BJ (cell line): Measurements from ENCODE around the gene SDK1. TPM values are rescaled to one million over a fixed set of nuclear protein-coding genes. Genes with fewer than 3 reads are reported as not detected.
"Not testable (repeated sequence)": the region's sequence is repeated elsewhere in the genome, so short reads cannot be mapped to it uniquely, and the experiment has no call there.

ENCODE experiments used
- CTCF ChIA-PET: fragments of 350-600 bp; formaldehyde crosslinking; extraction: SDS; loops from one replicate; lab custom pipeline; 2021; ENCODE audit warnings: antibody characterized with exemption, inconsistent platforms; lab: Yijun Ruan, JAX
- POLR2A ChIA-PET: fragments of 300-600 bp; sonication (Branson Sonifier 250); formaldehyde crosslinking; extraction: SDS; loops from one replicate; lab custom pipeline; 2021; ENCODE audit warnings: antibody characterized with exemption; lab: Charles Lee
- DNase-seq: peaks from one replicate; pipeline ENCODE4 v3.0.0-alpha.2; 2011; ENCODE audit warnings: low read depth
- H3K27me3 ChIP-seq: 2 replicates; pipeline ENCODE4 v1.6.0; 2011; ENCODE audit warnings: low read length; ENCODE audit not compliant: control insufficient read depth, insufficient read depth
- H3K36me3 ChIP-seq: 2 replicates; pipeline ENCODE4 v1.5.1; 2011; ENCODE audit warnings: low read length; ENCODE audit not compliant: control insufficient read depth, insufficient read depth
- H3K4me3 ChIP-seq: 2 replicates; pipeline ENCODE4 v1.5.1; 2011; ENCODE audit warnings: low read depth, mild to moderate bottlenecking, control low read depth, low read length
- polyA plus RNA-seq: library from polyadenylated mRNA; depleted of rRNA; stranded (reverse); fragments of >200 nt; gene quantifications from 2 replicates; pipeline ENCODE4 v1.2.3, GENCODE V29; 2011
- TF ChIP-seq, protein P1 (sequence below): IDR thresholded peaks from 2 replicates; pipeline ENCODE4 v1.5.1; 2011; ENCODE audit warnings: low read depth, mild to moderate bottlenecking, control low read depth, inconsistent platforms, low read length, moderate library complexity; ENCODE audit not compliant: insufficient read depth

SDK1 gene
- polyA plus RNA-seq, 1 experiment = 0.01 TPM

DNA sequence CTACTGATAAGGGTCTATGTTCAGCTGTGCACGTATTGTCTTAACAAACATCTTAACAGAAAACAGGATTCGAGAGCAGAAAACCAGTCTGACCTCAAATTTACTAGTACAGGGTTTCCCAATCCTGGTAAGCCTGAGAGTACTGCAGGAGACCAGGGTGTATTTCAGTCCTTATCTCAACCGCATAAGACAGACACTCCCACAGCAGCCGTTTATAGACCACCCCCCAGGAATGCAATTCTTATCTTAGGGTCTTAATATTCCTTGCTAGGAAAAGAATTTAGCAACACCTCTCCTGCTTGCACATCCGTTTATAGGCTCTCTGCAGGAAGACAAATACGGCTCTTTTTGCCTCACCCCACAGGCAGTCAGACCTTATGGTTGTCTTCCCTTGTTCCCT lies 277.3 kb downstream of the SDK1 start:
- Histone ChIP-seq H3K4me3 (no peak overlapping the region), H3K36me3 (no peaks in the 10 kb centered on the region), H3K27me3 (no peaks in the 10 kb centered on the region)
- TF ChIP-seq, protein P1, sequence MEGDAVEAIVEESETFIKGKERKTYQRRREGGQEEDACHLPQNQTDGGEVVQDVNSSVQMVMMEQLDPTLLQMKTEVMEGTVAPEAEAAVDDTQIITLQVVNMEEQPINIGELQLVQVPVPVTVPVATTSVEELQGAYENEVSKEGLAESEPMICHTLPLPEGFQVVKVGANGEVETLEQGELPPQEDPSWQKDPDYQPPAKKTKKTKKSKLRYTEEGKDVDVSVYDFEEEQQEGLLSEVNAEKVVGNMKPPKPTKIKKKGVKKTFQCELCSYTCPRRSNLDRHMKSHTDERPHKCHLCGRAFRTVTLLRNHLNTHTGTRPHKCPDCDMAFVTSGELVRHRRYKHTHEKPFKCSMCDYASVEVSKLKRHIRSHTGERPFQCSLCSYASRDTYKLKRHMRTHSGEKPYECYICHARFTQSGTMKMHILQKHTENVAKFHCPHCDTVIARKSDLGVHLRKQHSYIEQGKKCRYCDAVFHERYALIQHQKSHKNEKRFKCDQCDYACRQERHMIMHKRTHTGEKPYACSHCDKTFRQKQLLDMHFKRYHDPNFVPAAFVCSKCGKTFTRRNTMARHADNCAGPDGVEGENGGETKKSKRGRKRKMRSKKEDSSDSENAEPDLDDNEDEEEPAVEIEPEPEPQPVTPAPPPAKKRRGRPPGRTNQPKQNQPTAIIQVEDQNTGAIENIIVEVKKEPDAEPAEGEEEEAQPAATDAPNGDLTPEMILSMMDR = no peak
- ChIA-PET CTCF (no interaction called here), POLR2A (no interaction called here)
- no peak for DNase-seq

DNA sequence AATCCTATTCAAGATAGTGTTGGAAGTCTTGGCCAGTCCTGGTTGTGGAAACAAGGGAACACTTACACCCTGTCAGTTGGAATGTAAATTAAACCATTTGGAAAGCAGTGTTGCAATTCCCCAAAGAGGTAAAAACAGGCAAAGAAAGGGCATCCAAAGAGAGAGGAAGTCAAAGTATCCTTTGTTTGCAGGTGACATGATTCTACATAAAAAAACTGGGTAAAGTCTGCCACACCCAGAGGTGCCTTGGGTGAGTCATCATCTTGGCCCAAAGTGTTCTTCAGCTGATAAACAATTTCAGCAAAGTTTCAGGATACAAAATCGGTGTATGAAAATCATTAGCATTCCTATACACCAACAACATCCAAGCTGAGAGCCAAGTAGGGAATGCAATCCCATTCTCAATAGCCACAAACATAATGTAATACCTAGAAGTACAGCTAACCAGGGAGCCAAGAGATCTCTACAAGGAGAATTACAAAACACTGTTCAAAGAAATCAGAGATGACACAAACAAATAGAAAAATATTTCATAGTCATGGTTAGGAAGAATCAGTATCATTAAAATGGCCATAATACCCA lies 278.7 kb downstream of the SDK1 start:
- no peaks in the 10 kb centered on the region for H3K27me3 ChIP-seq
- H3K4me3 ChIP-seq = no peak overlapping the region
- no peaks in the 10 kb centered on the region for H3K36me3 ChIP-seq
- DNase-seq = no peak
- CTCF ChIA-PET = no interaction called here
- TF ChIP-seq, protein P1 = no peak
- POLR2A ChIA-PET = no interaction called here

DNA sequence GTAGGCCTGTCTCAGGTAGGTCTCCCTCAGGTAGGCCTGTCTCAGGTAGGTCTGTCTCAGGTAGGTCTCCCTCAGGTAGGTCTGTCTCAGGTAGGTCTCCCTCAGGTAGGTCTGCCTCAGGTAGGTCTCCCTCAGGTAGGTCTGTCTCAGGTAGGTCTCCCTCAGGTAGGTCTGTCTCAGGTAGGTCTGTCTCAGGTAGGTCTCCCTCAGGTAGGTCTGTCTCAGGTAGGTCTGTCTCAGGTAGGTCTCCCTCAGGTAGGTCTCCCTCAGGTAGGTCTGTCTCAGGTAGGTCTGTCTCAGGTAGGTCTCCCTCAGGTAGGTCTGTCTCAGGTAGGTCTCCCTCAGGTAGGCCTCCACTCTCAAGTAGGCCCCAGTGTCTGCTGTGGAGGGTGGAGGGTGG lies 281.1 kb downstream of the SDK1 start:
- H3K27me3 ChIP-seq, DNase-seq, H3K4me3 ChIP-seq, CTCF ChIA-PET, POLR2A ChIA-PET, H3K36me3 ChIP-seq: not testable (repeated sequence)

DNA sequence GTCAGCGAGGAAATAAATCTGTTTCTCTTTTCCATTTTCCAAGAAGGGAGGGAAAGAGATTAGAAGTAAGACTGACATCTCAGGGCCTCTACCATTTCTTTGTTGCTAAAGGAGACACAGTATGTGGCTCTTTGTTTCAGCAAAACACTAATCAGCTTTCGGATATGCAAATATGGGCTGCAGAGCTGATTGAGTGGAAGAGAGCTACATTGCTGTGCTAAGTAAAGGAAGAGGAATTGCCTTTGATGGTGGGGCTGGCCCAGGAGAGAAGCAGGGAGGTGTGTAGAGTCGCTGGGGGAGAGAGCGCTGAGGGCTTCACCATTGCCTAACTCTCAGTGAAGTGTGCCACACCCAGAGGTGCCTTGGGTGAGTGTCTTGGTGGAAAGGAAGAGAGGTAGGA lies 284.8 kb downstream of the SDK1 start:
- TF ChIP-seq, protein P1 = no peak
- CTCF ChIA-PET = no interaction called here
- no peaks in the 10 kb centered on the region for H3K27me3 ChIP-seq
- no peaks in the 10 kb centered on the region for H3K36me3 ChIP-seq
- DNase-seq = no peak
- H3K4me3 ChIP-seq = no peak overlapping the region
- POLR2A ChIA-PET = no interaction called here

DNA sequence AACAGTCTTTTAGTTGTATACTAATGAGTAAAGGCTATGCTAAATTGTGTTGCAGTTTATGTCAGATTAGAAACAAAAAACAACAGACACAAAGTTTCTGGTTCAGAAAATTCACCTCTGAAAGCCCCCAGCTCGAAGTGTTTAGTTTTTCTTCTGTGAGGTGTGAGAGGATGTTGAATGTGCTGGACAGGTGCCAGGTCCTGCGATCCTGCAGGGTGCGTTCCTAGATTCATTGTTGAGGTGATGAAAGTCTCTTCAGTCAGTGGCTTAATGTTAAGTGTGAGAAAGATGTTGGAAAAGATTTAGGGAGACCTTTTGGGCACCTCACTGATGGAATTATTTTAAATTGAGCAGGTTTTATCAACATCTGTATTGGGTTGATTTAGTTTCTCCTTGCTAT lies 287.3 kb downstream of the SDK1 start:
- TF ChIP-seq, protein P1 = no peak
- ChIA-PET CTCF (no interaction called here), POLR2A (no interaction called here)
- Histone ChIP-seq H3K27me3 (no peaks in the 10 kb centered on the region), H3K4me3 (no peak overlapping the region), H3K36me3 (no peaks in the 10 kb centered on the region)
- DNase-seq = no peak

DNA sequence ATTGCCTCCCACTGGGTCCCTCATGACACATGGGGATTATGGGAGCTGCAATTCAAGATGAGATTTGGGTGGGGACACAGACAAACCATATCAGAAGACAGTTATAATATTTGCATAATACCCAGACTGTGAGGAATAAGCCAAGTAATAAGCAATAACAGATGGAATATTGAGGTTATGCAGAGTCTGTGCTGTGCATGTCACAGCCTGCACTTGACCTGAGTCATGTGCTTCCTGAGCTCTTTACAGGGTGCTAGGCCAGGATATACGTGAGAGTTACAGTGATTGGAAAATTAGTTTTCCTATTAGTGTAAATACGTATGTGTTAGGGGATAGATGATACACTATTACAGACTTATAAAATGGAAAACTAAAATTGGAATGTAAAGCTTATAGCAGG lies 288.7 kb downstream of the SDK1 start:
- ChIA-PET POLR2A (no interaction called here), CTCF (no interaction called here)
- Histone ChIP-seq H3K36me3 (no peaks in the 10 kb centered on the region), H3K4me3 (no peak overlapping the region), H3K27me3 (no peaks in the 10 kb centered on the region)
- DNase-seq = no peak
- TF ChIP-seq, protein P1 = no peak
